Kidney glomerular epithelial cell (primary cell): ENCODE measurements around the gene TMEM187.

ENCODE experiments used
- DNase-seq: peaks from one replicate; lab custom pipeline; 2025; lab: John Stamatoyannopoulos, UW

The TMEM187 gene, protein sequence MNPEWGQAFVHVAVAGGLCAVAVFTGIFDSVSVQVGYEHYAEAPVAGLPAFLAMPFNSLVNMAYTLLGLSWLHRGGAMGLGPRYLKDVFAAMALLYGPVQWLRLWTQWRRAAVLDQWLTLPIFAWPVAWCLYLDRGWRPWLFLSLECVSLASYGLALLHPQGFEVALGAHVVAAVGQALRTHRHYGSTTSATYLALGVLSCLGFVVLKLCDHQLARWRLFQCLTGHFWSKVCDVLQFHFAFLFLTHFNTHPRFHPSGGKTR

DNA sequence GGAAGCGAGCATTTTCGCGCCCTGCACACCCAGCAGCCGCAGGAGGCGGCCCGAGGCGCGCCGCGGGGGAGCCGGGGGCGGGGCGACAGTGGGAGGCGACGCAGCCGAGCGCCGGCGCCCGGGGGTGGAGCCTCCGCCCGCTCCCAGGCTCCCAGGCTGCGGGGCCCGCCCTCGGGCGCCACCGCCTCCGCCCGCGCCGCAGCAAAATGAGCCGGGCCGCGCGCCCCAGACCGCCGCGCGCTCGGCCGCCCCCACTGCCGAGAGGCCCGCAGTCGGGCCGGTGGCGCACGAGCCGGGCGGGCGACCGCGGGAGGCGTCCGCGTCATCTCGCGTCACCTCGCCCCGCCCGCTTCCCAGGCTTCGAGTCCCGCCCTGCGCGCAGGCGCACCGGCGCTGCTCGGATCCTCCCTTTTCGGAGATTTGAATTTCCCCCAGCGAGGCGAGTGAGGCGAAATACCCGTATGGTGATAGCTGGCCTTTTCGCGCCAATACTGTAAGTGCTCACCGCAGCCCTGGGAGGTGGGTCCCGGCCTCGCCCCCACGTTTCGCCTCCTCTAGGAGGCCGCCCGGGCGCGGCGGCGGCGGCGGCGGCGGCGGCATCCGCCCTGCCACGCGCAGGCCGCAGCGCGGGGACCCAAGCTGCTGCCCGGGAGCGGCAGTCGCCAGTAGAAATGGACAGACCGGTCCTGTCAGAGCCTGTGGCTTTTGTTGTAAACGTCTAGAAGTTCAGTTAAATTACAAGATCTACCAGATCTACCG lies at the start of gene TMEM187:
Gene TMEM187 (plus strand): TSS at position 387 of the 759 bp plus-strand sequence. CDS start 9,309 bp downstream, outside the sequence.
- peak; percentile 49 for DNase-seq

DNA sequence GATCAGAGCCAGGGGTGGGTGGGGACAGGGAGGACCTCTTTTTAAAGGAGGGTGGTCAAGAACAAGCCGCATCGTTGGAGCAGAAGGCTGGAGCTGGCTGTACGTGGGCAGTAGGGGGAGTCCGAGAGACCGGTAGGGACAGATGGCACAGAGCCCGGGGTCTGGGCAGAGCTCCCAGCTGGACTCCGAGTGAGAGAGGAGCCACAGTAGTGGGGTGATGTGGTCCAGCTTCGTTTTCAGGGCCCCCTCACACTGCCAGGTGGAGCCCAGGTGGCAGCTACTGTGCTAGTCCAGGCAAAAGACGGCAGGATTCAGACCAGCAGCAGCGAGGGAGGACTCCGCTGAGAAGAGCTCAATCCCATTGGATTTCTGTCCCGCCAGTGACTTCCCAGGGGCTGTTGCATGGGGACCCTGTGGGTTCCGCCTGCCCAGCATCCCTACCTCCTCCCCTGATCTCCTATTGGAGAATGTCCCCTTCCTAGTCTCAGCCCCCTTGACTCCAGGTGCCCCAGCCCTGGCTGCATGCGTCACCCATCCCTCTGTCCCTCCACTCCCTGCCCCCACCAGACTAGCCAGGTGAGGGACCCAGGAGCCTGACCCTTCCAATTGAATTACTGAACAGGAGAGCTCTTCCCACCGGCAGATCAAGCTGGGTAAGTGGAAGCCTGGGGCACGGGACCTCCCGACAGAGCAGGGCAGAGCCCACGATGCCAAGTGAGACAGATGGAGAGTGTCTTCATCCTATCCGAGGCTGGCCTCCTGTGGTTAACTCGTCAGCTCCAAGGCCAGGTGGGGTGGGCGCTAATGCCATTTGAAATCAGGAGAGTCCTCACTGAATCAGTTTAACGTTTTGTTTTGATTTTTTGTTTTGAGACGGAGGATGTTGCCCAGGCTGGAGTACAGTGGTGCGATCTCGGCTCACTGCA lies 49.4 kb upstream of the TMEM187 start:
- DNase-seq = no peak

DNA sequence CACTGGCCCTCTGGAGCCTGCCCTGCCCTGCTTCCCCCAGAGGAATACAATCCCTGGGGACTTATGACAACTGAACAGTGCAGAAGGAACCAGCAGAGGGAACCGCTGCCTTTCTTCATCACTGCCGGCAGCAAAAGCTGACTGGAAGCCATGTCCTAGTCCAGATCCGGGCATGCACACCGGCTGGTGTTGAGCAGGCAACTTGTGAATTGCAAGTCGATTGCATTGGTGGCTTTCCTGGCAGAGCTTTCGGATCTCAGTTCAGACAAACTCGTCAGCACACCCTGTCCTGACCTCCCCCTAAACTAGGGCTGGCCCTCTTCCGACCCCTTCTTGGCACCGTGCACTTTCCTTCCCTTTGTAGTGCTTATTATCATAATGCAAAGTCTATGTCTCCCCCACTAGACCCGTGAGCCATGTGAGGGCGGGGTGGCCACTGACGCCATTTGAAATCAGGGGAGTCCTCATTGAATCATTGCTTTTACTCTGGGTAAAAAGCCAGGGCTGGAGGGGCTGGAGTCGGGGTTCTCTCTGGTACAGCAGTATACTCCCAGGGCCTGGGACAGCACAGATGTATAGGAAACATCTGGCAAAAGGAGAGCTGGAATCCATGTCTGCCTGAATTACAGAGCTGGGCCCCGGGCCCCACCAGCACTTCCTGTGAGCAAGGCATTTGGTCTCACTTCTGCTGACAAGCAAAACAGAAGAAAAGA lies 48.2 kb upstream of the TMEM187 start:
- DNase-seq = no peak

DNA sequence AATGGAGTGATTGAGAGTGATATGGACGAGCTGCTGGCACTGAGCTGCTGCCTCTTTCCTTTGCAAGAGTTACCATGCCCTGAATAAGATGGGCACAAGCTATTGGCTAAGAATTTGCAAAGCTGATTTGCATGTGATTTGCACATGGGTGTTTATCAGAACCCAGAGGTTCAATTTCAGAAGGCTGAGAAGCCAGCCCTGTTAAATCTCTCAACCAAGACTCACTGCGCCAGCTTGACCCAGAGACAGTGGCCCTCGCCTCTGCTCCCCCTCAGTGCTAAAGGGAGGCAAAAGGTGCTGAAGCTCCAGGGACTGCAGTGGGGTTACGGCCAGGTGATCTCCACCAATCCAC lies 47.2 kb upstream of the TMEM187 start:
- no peak for DNase-seq

DNA sequence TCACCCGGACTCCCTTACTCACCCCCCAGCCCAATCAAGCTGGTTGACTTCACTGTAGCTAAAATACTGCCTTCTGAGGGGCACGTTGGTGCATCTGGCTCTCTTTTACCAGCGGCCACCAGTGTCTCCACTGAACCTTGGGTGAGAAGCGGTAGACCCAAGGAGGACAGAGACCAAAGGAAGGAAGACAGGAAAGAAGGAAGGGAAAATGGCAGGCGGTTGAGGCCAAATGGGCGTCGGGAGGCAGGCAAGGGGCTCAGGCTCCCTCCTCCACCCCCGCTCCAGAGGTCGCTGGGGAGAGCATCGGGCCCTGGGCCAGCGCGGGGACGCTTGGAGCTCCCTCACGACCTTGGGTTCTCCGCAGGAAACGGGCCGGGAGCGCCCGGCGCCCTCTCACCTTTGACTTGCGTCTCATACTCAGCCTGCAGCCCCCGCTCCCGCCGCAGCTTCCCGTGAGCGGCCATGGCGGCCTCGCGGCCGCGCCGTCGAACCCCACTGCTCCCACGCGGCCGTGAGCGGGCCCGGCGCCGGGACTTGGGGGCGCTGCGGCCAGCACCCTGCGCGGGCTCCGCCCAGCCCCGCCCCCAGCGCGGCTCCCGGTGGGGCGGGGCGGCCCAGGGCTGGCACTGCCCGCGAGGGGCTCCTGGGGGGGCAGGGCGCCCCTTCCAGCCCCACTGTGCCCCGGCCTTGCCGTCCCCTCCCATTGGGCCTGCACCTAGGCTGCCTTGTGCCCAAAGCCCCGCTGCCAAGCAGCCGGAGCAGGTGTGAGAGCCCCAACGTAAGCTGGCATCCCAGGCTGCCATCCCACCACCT lies 46.6 kb upstream of the TMEM187 start, which contains the start of gene ARHGAP4:
Gene ARHGAP4 (minus strand): TSS at position 526 of the 813 bp plus-strand sequence. CDS start 62 bp downstream, at position 464.
- no peak for DNase-seq

DNA sequence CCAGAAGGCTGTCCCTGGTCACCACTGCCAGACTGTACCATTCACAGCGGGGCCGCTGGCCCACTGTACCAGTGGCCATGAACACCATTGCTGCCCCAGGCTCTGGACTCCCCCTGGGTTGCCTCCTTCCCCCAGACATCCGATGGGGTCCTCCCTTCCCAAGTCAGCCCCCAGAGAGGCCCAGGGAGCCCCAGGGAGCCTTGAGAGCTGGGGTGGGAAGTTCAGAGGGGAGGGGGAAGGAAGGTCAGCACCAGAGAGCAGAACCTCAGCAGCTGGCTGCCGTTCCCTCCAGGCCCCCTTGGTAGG lies 46.0 kb upstream of the TMEM187 start:
- no peak for DNase-seq

DNA sequence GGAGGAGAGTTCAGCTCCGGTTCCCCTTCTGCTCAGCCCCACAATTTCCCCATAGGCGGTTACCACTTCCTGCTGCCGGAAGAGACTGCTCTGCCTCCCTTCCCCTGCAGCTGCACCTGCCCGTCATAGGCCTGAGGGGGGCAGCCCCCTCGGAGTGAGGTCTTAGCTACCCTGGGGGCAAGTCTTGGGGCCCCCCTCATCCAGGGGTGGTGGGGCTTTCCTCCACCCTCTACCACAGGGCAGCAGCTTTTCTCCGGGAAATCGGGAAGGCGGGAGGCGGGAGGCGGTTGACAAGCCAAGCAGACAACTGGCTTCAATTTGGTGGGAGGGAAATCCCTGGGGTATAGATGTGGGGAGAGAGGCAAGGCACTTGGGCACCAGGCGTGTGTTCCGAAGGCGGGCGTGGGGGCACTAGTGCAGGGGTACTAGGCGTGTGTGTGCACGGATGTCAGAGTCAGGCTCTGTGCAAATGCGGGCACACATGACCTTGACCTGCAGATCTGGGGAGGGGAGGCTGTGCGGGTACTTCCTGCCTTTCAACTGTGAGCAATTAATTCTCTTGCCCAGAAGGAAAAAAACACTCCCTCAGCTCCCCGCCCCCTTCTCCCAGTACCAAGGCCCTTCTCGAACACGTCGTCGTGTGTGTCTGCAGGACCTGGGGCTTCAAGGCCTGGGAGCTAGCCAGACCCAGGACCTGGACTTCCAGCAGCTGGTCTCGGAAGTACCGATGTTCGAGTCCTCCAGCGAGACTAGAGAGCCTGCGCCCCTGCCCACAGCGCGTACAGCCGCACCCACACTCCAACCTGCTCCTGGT lies 45.5 kb upstream of the TMEM187 start:
- peak; percentile 2 for DNase-seq

DNA sequence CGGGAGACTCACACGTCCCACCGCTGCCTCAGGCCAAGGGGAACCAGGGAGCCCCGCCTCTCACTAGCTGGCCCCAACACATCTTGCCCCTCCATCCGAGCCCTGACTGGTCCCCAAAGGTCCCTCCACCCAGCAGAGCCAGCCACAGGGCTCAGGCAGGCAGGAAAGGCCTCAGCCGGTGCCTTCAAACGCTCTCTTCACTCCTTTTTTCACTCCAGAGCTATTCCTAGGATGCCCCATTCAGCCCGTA lies 45.0 kb upstream of the TMEM187 start:
- no peak for DNase-seq

DNA sequence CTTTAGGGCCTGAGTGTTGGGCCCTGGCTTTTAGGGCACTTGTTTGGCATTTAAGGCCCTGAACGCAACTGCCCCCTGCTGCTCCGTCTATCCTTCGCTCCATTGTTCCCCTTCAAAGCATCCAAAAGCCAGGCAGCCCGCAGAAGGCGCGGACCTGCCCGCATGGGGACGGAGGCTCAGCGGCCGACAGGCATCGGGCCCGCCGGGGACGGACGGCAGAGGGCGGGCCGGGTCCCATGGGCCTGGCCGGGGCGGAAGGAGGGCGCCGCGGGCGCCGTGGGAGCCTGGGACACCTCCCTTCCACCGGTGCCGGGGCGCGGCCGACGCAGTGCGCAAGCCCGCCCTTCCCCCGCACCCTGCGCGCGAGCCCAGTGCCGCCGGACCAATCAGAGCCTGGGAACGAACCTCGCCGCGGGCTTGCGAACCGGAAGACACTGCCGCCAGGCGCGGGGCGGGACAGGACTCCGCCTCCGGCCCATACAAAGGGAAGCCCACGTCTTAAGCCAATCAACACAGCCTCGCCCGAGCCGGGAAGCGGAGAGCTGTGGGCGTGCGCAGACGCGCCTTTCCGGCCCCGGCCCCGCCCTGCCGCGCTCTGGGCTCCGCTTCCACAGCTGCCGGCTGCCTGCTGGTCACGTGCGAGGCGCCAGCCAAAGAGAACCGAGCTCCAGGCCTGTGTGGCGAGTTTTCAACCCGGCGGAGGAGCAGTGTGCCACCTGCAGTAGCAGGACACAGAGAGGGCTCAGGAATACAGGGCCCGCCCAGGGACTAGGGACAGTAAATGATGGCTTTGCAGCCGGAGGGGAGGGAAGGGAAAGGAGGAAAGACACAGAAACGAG lies 44.4 kb upstream of the TMEM187 start:
- DNase-seq = peak; percentile 81

DNA sequence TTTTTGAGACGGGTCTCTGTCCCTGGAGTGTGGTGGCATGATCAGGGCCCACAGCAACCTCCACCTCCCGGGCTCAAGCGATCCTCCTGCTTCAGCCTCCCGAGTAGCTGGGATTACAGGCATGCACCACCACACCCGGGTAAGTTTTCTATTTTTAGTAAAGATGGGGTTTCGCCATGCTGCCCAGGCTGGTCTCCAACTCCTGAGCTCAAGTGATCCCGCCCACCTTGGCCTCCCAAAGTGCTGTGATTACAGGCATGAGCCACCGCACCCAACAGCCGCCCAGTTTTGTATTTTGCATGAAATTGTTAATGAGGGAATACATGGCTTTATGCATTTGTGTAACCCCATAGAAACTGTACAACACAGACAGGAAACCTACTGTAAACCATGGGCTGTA lies 43.7 kb upstream of the TMEM187 start:
- no peak for DNase-seq

DNA sequence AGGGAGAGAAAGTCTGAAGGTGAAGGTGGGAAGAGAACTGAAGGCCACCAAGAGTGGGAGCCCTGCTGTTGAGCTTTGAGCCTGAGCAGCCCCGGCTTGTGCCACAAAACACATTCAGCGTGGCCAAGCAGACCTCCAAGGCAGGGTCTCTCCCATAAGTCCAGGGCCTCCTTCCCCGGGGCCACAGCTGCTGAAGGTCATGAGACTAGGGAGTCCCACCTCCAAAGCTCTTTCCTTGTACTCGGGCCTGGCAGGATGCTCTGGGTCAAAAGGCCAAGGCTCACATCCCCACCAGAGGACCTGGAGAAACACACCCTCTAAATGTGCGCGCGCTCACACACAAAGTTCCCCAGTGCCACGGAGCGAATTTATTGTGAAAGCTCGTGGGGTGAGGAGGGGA lies 43.0 kb upstream of the TMEM187 start:
- no peak for DNase-seq

DNA sequence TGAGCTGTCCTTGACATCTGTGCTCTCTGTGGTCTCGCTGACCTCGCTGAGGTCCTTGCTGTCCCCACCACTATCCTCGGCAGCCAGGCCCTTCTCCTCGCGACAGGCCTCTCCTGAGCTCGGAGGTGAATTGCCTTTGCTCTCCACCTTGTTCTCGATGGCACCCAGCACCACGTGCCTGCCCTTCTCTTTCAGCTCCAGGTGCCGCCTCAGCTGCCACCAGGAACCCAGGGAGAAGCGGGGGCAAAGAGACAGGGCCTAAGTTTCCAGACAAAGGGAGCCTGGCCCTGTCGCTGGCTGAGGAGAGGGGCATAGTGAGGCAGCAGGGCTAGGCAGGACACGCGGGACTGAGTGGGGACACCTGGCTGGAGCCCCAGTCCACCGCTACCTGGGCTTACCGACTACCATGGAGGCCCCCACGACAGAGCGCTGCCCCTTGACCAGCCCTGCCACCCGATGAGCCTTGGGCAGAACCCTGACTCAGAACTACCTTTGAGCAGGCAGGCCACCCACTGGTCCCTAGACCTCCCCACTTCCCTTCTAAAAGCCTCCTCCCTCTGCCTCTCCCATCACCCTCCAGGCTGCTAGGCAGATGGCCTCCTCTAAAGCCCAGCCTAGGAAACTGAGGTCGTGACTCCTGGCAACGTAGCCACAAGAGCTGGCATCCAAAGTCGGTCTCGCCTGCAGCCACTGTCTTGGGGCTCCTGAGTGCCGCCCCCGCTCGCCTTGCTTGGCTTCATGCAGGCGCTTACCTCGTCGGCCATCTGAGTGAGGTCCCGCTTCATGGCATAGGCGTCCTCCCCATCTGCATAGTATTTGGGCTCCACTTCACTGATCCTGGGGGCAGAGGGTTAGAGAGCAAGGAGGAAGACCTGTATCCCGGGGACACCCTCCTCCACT lies 42.3 kb upstream of the TMEM187 start:
- no peak for DNase-seq

DNA sequence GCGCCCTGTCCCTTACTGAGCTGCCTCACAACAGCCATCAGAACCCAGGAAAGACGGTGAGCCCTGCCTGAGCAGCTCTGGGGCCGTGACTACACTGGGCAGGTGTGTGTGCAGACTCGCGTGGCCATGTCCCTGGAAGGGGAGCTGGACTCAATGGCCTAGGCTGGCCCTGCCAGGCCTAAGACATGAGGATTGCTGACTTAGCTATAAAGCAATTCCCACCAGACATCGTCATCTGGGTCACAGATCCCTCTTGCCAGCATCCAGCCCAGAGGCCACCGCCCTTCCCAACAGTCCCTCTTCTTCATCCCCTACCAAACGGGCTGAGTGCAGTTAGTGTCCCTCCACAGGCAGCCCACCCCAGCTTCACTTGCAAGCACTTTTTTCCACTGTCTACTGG lies 41.4 kb upstream of the TMEM187 start:
- no peak for DNase-seq

DNA sequence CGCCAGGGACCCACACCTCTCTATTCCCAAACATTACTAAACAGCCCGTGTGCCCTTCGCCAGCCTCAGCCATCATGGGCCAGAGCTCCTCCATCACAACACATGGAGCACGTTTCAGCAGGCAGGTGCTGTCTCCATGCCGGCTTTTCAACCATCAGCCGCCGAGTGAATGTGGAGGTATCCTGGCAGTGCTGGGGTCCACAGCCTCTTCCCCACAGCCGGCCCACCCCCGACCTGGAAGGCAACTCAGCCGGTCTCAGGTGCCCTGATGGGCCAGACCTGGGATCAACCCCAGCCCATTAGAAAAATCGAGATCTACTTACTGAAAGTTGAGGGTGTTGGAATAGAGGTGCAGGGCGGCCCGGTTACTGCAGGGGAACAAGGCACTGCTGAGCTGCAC lies 40.8 kb upstream of the TMEM187 start:
- DNase-seq = no peak

DNA sequence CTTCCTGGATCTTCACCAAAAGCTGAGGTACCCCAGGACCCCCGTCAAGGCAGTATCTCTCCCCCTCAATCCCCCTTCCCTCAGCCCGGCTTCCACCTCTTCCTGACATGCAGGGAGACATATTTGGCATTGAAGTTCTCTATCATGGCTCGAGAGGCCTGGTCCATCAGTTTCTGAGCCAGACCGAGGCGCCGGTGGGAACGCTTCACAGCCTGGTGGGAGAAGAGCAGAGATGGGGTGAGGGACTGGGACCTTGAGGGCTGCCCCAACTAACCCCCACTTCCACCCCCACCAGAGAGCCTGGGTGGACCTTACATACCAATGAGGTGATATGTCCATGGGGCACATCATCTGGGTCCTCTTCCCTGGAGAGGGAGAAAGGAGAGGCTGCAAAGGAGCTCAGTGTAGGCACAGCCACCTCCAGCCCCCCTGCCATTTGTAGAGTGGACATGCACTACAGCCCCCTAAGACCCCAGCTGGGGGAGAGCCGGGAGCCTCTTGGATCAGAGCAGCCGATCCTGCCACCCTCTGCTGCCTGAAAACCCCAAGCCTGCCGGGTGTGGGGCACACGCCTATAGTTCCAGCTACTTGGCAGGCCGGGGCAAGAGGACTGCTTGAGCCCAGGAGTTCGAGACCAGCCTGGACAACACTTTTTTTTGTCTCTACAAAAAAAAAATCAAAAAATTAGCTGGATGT lies 40.2 kb upstream of the TMEM187 start:
- DNase-seq = no peak

DNA sequence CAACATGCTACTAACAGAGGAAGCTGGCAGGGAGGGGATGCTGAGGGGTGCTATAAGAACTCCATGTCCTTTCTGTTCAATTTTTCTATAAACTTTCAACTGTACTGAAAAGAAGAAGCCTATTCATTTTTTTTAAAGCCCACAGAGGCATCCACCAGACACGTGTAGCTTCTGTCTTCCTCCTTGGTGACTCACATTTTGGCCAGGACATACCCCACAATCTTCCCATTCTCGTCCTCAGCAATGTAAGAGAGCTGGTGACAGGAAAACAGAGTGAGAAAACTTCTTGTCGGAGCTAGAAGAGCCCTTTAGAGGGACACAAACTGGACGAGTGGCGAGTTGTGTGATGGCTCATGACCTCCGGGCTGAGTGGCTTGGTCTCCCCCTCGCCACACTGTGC lies 38.8 kb upstream of the TMEM187 start:
- no peak for DNase-seq

DNA sequence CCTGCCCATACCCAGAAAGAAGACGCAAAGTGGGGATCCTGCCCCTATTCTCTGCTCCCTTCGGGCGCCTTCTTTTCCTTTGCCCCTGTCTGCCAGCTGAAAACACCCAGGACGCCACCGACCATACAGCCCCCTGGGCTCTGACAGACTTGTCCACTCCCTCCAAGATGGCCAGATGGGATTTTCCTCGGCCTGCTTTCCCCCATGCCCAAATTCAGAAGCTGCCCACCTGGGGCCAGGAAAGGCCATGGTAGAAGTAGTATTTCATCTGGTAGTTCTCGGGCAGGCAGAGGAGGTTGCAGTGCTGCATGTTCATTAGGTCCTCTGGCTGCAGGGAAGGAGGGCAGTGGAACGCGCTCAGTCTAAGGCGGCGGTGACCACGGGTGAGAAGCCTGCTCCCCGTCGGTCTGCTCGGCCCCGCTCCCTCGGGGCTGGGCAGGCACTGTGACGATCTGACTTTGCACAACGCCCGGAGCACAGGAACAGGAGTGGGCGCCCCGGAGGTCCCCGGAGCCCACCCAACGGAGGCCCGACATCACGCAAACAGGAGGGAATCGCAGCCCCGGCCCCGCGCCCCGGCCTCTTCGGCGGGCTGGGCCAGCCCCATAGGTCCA lies 38.3 kb upstream of the TMEM187 start:
- DNase-seq = no peak
